ENCODE results near the gene VSTM5. TPM values are rescaled to one million over a fixed set of nuclear protein-coding genes. Genes with fewer than 3 reads are reported as not detected.

Gene VSTM5
- total RNA-seq, 1 donor from 2014 or later: not detected

- intact Hi-C loops (cut with micrococcal nuclease): no loop called here
Measured at GRCh38 chr11:93842461-93842860, 8.0 kb downstream of the VSTM5 start.

- intact Hi-C loops (cut with micrococcal nuclease): no loop called here
Measured at GRCh38 chr11:93842034-93842433, 8.4 kb downstream of the VSTM5 start.

- intact Hi-C loops (cut with micrococcal nuclease): no loop called here
Measured at GRCh38 chr11:93841446-93841845, 9.0 kb downstream of the VSTM5 start.

- intact Hi-C loops (cut with micrococcal nuclease): no loop called here
Measured at GRCh38 chr11:93840981-93841380, 9.4 kb downstream of the VSTM5 start.

GRCh38 chr11:93840180-93840579, 10.2 kb downstream of the VSTM5 start:
- intact Hi-C loops (cut with micrococcal nuclease): no loop called here

- intact Hi-C loops (cut with micrococcal nuclease): no loop called here
Measured at GRCh38 chr11:93838967-93839366, 11.5 kb downstream of the VSTM5 start.

GRCh38 chr11:93832780-93833179, 17.6 kb downstream of the VSTM5 start:
- intact Hi-C loops (cut with micrococcal nuclease): no loop called here

GRCh38 chr11:93831343-93832127, 18.9 kb downstream of the VSTM5 start:
- intact Hi-C loops (cut with micrococcal nuclease): no loop called here

GRCh38 chr11:93829598-93829997, 20.8 kb downstream of the VSTM5 start:
- intact Hi-C loops (cut with micrococcal nuclease): no loop called here

GRCh38 chr11:93827363-93827762, 23.1 kb downstream of the VSTM5 start:
- intact Hi-C loops (cut with micrococcal nuclease): no loop called here

GRCh38 chr11:93823210-93823609, 27.2 kb downstream of the VSTM5 start:
- intact Hi-C loops (cut with micrococcal nuclease): no loop called here

- intact Hi-C loops (cut with micrococcal nuclease): no loop called here
Measured at GRCh38 chr11:93822359-93822758, 28.1 kb downstream of the VSTM5 start.

GRCh38 chr11:93821617-93822016, 28.8 kb downstream of the VSTM5 start:
- intact Hi-C loops (cut with micrococcal nuclease): no loop called here

- intact Hi-C loops (cut with micrococcal nuclease): no loop called here
Measured at GRCh38 chr11:93820847-93821246, 29.6 kb downstream of the VSTM5 start.

- intact Hi-C loops (cut with micrococcal nuclease): no loop called here
Measured at GRCh38 chr11:93819966-93820695, 30.3 kb downstream of the VSTM5 start.

GRCh38 chr11:93817426-93818348, 32.7 kb downstream of the VSTM5 start:
- intact Hi-C loops (cut with micrococcal nuclease): no loop called here

- intact Hi-C loops (cut with micrococcal nuclease): no loop called here
Measured at GRCh38 chr11:93814966-93815633, 35.3 kb downstream of the VSTM5 start.

- intact Hi-C loops (cut with micrococcal nuclease): no loop called here
Measured at GRCh38 chr11:93813974-93814373, 36.4 kb downstream of the VSTM5 start.

GRCh38 chr11:93807980-93808379, 42.4 kb downstream of the VSTM5 start:
- intact Hi-C loops (cut with micrococcal nuclease): no loop called here

GRCh38 chr11:93804879-93805278, 45.5 kb downstream of the VSTM5 start:
- intact Hi-C loops (cut with micrococcal nuclease): no loop called here

- intact Hi-C loops (cut with micrococcal nuclease): no loop called here
Measured at GRCh38 chr11:93801366-93801765, 49.1 kb downstream of the VSTM5 start.

Data from T-helper 2 cell treated with Interferon-gamma antibody and Interleukin-4, amounts not matched to agents 100 ng/mL and 5 ng/mL, for 36 hours (primary cell).